Measurements from ENCODE around the gene HLA-DOB.

- TF ChIP-seq L3MBTL2 (conservative IDR thresholded peaks at IDR 0.05): no peak
- TF ChIP-seq BHLHE40 (IDR thresholded peaks at IDR 0.05; ENCODE audit: borderline replicate concordance): no peak
- TF ChIP-seq HDGF (IDR thresholded peaks at IDR 0.05; ENCODE audit: borderline replicate concordance): no peak
- TF ChIP-seq NFRKB (IDR thresholded peaks at IDR 0.05): no peak
Measured at GRCh38 chr6:32860674-32861073, 43.9 kb upstream of the HLA-DOB start.

Measured in HEK293T (cell line).